Measurements from ENCODE around the gene HPRT1. TPM values are rescaled to one million over a fixed set of nuclear protein-coding genes. Genes with fewer than 3 reads are reported as not detected.

Gene HPRT1
- total RNA-seq, 4 donors from 2014 or later = 5.0 to 12.8 (median 7.2) TPM

DNA sequence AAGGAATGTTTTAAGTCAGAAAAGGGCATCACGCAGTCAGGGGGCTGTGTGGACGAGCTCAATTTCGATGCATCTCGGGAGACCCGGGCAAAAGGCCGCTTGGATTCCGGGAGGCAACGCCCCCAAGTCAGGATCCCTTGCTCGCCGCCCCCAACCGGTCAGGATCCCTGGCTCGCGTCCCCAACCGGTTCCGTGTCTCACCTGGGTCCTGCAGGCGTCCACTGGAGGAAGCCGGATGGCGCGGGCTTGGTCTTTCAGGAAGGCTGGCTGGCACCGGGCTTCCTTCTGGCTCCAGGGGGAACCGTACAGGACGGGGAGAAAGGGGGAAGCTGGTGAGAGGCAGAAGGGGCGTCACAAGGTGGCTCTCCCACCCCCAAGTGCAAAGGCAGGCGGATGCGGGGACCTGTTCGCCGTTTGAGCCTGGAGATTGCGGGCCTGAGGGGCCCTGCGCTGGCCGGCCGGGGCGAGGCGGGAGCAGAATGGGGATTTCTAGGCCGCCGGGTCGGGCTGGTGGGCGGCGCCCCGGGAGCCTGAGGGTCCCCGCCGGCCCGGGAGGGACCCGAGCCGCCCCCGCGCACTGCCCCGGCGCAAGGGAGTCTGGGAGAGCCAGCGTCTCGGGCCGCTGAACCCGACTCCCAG, 84.7 kb downstream of the HPRT1 start:
- no peak for DNase-seq (ENCODE audit: low spot score in 2 of 2)
- WGBS = 28% methylated on average over 34 of the region's 52 CpGs
- TF ChIP-seq POLR2A (IDR thresholded peaks at IDR 0.05) (no peak), CTCF (IDR thresholded peaks at IDR 0.05) (no peak), POLR2AphosphoS5 (IDR thresholded peaks at IDR 0.05) (no peak), EP300 (IDR thresholded peaks at IDR 0.05) (no peak)
- Histone ChIP-seq H3K4me3 (peak overlapping the region; percentile 22), H3K27me3 (peaks cover 53% of the 10 kb centered on the region), H3K36me3 (no peaks in the 10 kb centered on the region), H3K27ac (no peak overlapping the region), H3K9me3 (no peaks in the 10 kb centered on the region), H3K4me1 (peaks cover 16% of the 10 kb centered on the region)

DNA sequence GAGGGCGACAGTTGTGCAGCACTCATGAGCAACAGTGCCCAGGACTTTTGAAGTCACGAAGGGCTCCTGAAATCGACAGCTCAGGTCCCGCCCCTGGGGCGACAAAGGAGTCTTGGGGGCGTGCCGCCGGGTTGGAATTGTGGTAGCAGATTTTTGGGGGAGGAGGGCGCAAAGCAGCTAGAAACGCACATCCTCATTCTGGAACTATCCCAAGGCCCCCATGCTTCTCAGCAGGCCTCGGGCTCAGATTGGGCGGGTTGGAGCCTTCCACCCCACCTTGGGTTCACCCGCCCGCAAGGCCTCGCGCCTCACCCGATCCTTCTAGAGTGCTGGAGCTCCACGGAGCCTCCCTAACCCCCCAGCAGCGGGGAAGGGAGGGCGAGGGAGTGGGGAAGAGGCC, 85.5 kb downstream of the HPRT1 start:
- no peak for DNase-seq (ENCODE audit: low spot score in 2 of 2)
- H3K27ac ChIP-seq = no peak overlapping the region
- peaks cover 57% of the 10 kb centered on the region for H3K27me3 ChIP-seq
- TF ChIP-seq CTCF (IDR thresholded peaks at IDR 0.05) (no peak), EP300 (IDR thresholded peaks at IDR 0.05) (no peak)
- no peaks in the 10 kb centered on the region for H3K36me3 ChIP-seq
- H3K4me1 ChIP-seq = peaks cover 23% of the 10 kb centered on the region
- no peak overlapping the region for H3K4me3 ChIP-seq
- 71% methylated on average over 19 of the region's 20 CpGs for WGBS
- H3K9me3 ChIP-seq = no peaks in the 10 kb centered on the region

- DNase-seq (ENCODE audit: low spot score in 2 of 2) = no peak
- TF ChIP-seq POLR2AphosphoS5 (IDR thresholded peaks at IDR 0.05) (no peak), EP300 (IDR thresholded peaks at IDR 0.05) (no peak), CTCF (IDR thresholded peaks at IDR 0.05) (no peak), POLR2A (IDR thresholded peaks at IDR 0.05) (no peak)
- peaks cover 23% of the 10 kb centered on the region for H3K4me1 ChIP-seq
- WGBS = 76% methylated on average over 13 of the region's 35 CpGs
- H3K27me3 ChIP-seq = peaks cover 64% of the 10 kb centered on the region
- H3K4me3 ChIP-seq = no peak overlapping the region
- H3K36me3 ChIP-seq = no peaks in the 10 kb centered on the region
- no peak overlapping the region for H3K27ac ChIP-seq
- H3K9me3 ChIP-seq = no peaks in the 10 kb centered on the region
Measured at GRCh38 chrX:134546187-134546586, 86.2 kb downstream of the HPRT1 start.

DNA sequence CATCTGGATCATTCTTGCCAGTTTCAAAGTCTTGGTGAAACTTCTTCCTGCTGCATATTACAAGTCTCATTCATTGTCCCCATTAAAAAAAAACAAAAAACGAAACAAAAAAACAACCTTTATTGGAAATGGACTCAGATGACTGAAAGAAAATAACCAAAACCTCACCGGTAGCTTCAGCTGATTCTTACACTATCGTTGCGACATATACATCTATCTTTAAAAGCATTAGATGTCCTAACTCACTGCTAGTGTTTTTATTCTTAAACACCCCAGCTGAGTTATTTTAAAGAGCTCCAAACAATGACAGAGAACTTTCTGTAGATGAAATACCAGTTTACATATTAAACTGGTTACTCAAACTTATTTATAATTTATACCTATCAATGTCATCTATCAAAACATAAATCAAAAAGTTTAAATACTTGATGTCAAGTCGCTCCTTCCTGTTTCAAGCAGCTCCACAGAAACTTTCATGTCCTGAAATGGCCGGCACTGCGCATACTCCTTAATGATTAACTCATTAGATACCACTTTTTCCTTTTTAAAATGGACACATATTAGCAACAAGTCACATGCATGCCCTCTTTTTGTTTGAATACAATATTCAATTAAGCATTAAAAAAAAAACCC, 87.2 kb downstream of the HPRT1 start:
- H3K36me3 ChIP-seq = no peaks in the 10 kb centered on the region
- no peaks in the 10 kb centered on the region for H3K9me3 ChIP-seq
- WGBS = 64% methylated on average over 7 of the region's 7 CpGs
- H3K4me3 ChIP-seq = no peak overlapping the region
- TF ChIP-seq POLR2AphosphoS5 (IDR thresholded peaks at IDR 0.05) = no peak
- no peak for TF ChIP-seq EP300 (IDR thresholded peaks at IDR 0.05)
- TF ChIP-seq POLR2A (IDR thresholded peaks at IDR 0.05) = no peak
- no peak for TF ChIP-seq CTCF (IDR thresholded peaks at IDR 0.05)
- H3K27ac ChIP-seq = no peak overlapping the region
- H3K27me3 ChIP-seq = peaks cover 72% of the 10 kb centered on the region
- peaks cover 25% of the 10 kb centered on the region for H3K4me1 ChIP-seq
- DNase-seq (ENCODE audit: low spot score in 2 of 2) = no peak

DNA sequence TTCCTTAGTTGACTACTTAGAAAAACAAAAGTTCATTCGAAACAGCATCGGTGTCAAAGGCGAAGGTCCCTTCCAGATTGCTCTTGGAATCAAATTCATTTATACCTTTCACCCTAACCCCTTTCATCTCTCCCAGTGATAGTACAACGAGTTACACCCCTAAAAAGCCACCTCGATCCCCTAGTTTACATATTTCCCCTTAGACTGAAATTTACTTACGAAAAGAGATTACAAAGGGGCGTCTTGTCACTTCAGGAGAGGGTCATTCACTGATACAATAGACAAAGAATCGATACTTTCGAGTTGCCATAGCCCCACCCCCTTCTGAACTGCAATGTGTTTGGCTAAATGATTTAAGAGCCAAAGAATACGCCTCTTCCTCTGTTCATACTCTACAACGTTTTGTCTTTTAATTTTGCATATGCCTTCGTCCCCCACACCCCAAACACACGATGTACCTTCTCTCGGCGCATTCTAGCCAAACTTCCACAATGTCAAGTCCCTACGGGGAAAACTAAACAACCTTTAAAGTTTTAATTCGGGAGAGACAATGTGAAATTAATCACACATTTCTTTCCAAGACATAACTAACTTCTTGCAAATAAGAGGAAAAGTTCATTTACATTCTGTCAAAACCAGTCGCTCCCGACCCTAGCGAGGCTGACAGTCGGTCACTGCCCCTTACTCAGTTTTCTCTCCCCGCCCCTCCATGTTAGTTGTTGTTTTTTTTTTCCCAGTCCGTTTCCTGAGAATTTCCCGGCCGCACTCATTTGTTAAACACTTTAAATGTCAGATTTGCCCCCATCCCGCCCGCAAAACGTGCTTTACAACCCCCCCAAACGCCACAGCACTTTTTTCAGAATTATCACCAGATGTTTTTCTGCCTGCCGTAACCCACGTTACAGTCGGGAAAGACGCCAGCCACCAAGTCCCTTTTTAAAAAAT, 88.6 kb downstream of the HPRT1 start:
- Histone ChIP-seq H3K27ac (peak overlapping the region; percentile 73), H3K27me3 (peaks cover 79% of the 10 kb centered on the region), H3K9me3 (no peaks in the 10 kb centered on the region), H3K36me3 (no peaks in the 10 kb centered on the region), H3K4me1 (peaks cover 25% of the 10 kb centered on the region), H3K4me3 (peak overlapping the region; percentile 52)
- no peak for DNase-seq (ENCODE audit: low spot score in 2 of 2)
- TF ChIP-seq POLR2AphosphoS5 (IDR thresholded peaks at IDR 0.05) (no peak), CTCF (IDR thresholded peaks at IDR 0.05) (no peak), POLR2A (IDR thresholded peaks at IDR 0.05) (no peak), EP300 (IDR thresholded peaks at IDR 0.05) (no peak)
- WGBS = 33% methylated on average over 33 of the region's 33 CpGs

Data from suprapubic skin (tissue), 4 donors.